Large intestine (tissue), 3 donors: ENCODE data around the gene SSR4. TPM values are rescaled to one million over a fixed set of nuclear protein-coding genes. Genes with fewer than 3 reads are reported as not detected.

Source experiments
- DNase-seq, 2 donors: peaks; one replicate each; pipeline versions ENCODE4 v3.0.0 to v3.0.0-alpha.2; 2013
- H3K27ac ChIP-seq: one replicate; pipeline ENCODE4 v1.5.1; 2013; ENCODE audit warnings: low read length
- H3K27me3 ChIP-seq: 2 replicates; pipeline ENCODE4 v1.6.1; 2013; ENCODE audit warnings: low read length; ENCODE audit not compliant: control insufficient read depth, insufficient read depth
- H3K36me3 ChIP-seq: 2 replicates; pipeline ENCODE4 v1.6.1; 2013; ENCODE audit warnings: low read length; ENCODE audit not compliant: control insufficient read depth, insufficient read depth
- H3K4me1 ChIP-seq: one replicate; pipeline ENCODE4 v1.6.1; 2013; ENCODE audit warnings: low read length; ENCODE audit not compliant: control insufficient read depth, insufficient read depth
- H3K4me3 ChIP-seq: one replicate; pipeline ENCODE4 v1.5.1; 2013; ENCODE audit warnings: low read length
- H3K9me3 ChIP-seq: one replicate; pipeline ENCODE4 v1.6.1; 2013; ENCODE audit warnings: mild to moderate bottlenecking, low read depth, low read length, moderate library complexity; ENCODE audit not compliant: control insufficient read depth
- WGBS: methylation state at CpG from one replicate; pipeline ENCODE4 v1.1.5; 2013; ENCODE audit warnings: low lambda C conversion rate; ENCODE audit not compliant: insufficient coverage; 5-methylcytosine and 5-hydroxymethylcytosine counted together
- polyA plus RNA-seq: library from polyadenylated mRNA; unstranded; fragments of 120-200 nt; gene quantifications from one replicate; pipeline ENCODE4 v1.2.1, GENCODE V29; 2013

The SSR4 gene
- polyA plus RNA-seq, 1 donor: 240 TPM

DNA sequence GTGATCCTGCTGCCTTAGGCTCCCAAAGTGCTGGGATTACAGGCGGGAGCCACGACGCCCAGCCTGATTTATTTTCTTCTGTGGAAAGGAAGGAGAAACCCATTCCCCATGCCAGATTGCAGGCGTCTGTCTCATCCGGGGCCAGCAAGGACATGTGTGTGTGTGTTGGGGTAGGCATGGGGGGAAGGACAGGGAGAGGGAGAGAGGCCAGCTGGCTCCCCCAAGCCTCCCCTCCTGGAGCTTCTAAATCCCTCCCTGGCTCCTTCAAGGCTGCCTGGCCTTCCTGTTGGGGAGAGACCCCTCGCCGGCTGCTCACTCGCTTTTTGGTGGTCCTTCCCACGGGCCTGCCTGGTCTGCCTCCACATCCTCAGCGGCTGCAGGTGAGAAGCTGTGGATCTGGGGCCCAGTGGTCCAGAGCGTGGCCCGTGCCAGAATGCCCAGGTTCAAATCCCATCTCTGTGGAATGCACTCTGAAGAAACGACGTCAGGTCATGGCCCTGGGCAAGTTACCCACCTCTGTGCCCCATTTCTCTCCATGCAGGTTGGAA is 31.8 kb upstream of the SSR4 start:
- Histone ChIP-seq H3K9me3 (no peaks in the 10 kb centered on the region), H3K36me3 (no peaks in the 10 kb centered on the region), H3K4me1 (peaks cover 5% of the 10 kb centered on the region), H3K27ac (no peak overlapping the region), H3K27me3 (no peaks in the 10 kb centered on the region), H3K4me3 (no peak overlapping the region)
- no peak for DNase-seq
- WGBS: no CpG with 5 or more reads among the region's 14 CpGs

- H3K27me3 ChIP-seq: no peaks in the 10 kb centered on the region
These were observed 31.1 kb upstream of the SSR4 start for GRCh38 chrX:153763298-153763932.

GRCh38 chrX:153763989-153764755 is 30.3 kb upstream of the SSR4 start, which contains the start of gene PLXNB3:
Gene PLXNB3, plus strand, starts transcription at chrX:153764249. Its CDS starts 1,287 bp downstream, at chrX:153765536.
- Histone ChIP-seq H3K36me3 (no peaks in the 10 kb centered on the region), H3K9me3 (no peaks in the 10 kb centered on the region), H3K4me3 (no peak within 1 kb of the TSS), H3K4me1 (peaks cover 5% of the 10 kb centered on the region), H3K27me3 (no peaks in the 10 kb centered on the region), H3K27ac (no peak within 1 kb of the TSS)
- peak; percentile 42 to 53 for DNase-seq
- no CpG with 5 or more reads among the region's 26 CpGs for WGBS

More at GRCh38 chrX:153763298-153763932, 31.1 kb upstream of the SSR4 start:
- Histone ChIP-seq H3K9me3 (no peaks in the 10 kb centered on the region), H3K36me3 (no peaks in the 10 kb centered on the region), H3K27ac (no peak overlapping the region), H3K4me1 (peaks cover 5% of the 10 kb centered on the region), H3K4me3 (no peak overlapping the region)
- no CpG with 5 or more reads among the region's 18 CpGs for WGBS
- no peak for DNase-seq

- H3K4me3 ChIP-seq: no peak overlapping the region
- no peaks in the 10 kb centered on the region for H3K36me3 ChIP-seq
- no peaks in the 10 kb centered on the region for H3K9me3 ChIP-seq
- H3K27ac ChIP-seq: no peak overlapping the region
- no peaks in the 10 kb centered on the region for H3K27me3 ChIP-seq
- no peak for DNase-seq
- no CpG with 5 or more reads among the region's 7 CpGs for WGBS
- H3K4me1 ChIP-seq: peaks cover 5% of the 10 kb centered on the region
These were observed 29.7 kb upstream of the SSR4 start for GRCh38 chrX:153764786-153765137.

GRCh38 chrX:153765138-153766079 is 29.1 kb upstream of the SSR4 start:
- Histone ChIP-seq H3K27ac (no peak overlapping the region), H3K4me3 (no peak overlapping the region), H3K9me3 (no peaks in the 10 kb centered on the region), H3K4me1 (peaks cover 5% of the 10 kb centered on the region), H3K36me3 (no peaks in the 10 kb centered on the region), H3K27me3 (no peaks in the 10 kb centered on the region)
- DNase-seq: no peak
- no CpG with 5 or more reads among the region's 27 CpGs for WGBS

GRCh38 chrX:153766098-153766817 is 28.2 kb upstream of the SSR4 start:
- no CpG with 5 or more reads among the region's 21 CpGs for WGBS
- DNase-seq: peak in 1 of 2 donors; percentile 18

DNA sequence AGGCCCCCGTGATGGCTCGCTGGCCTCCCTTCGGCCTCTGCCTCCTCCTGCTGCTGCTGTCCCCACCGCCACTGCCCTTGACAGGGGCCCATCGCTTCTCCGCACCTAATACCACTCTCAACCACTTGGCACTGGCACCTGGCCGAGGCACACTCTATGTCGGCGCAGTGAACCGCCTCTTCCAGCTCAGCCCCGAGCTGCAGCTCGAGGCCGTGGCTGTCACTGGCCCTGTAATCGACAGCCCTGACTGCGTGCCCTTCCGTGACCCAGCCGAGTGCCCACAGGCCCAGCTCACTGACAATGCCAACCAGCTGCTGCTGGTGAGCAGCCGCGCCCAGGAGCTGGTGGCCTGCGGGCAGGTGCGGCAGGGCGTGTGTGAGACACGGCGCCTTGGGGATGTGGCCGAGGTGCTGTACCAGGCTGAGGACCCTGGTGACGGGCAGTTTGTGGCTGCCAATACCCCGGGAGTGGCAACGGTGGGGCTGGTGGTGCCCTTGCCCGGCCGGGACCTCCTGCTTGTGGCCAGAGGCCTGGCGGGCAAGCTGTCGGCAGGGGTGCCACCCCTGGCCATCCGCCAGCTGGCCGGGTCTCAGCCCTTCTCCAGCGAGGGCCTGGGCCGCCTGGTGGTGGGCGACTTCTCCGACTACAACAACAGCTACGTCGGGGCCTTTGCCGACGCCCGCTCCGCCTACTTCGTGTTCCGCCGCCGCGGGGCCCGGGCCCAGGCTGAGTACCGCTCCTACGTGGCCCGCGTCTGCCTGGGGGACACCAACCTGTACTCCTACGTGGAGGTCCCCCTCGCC is 27.4 kb upstream of the SSR4 start:
- no peaks in the 10 kb centered on the region for H3K9me3 ChIP-seq
- no peak overlapping the region for H3K4me3 ChIP-seq
- H3K27ac ChIP-seq: no peak overlapping the region
- peaks cover 5% of the 10 kb centered on the region for H3K4me1 ChIP-seq
- no peaks in the 10 kb centered on the region for H3K36me3 ChIP-seq
- H3K27me3 ChIP-seq: no peaks in the 10 kb centered on the region
- no CpG with 5 or more reads among the region's 56 CpGs for WGBS
- DNase-seq: no peak

More at GRCh38 chrX:153766098-153766817, 28.2 kb upstream of the SSR4 start:
- Histone ChIP-seq H3K27ac (no peak overlapping the region), H3K36me3 (no peaks in the 10 kb centered on the region), H3K27me3 (no peaks in the 10 kb centered on the region), H3K9me3 (no peaks in the 10 kb centered on the region), H3K4me1 (peaks cover 5% of the 10 kb centered on the region), H3K4me3 (no peak overlapping the region)

- WGBS: no CpG with 5 or more reads among the region's 20 CpGs
- no peak overlapping the region for H3K27ac ChIP-seq
- H3K4me1 ChIP-seq: peaks cover 5% of the 10 kb centered on the region
- H3K27me3 ChIP-seq: no peaks in the 10 kb centered on the region
- no peak for DNase-seq
- H3K36me3 ChIP-seq: no peaks in the 10 kb centered on the region
- H3K4me3 ChIP-seq: no peak overlapping the region
- H3K9me3 ChIP-seq: no peaks in the 10 kb centered on the region
These were observed 26.8 kb upstream of the SSR4 start for GRCh38 chrX:153767674-153768055.
